HepG2 (cell line): ENCODE data around the gene NDUFB10.

ENCODE experiments used
- CBFB ChIP-seq: sonication (generic); formaldehyde crosslinking; IDR thresholded peaks from 2 replicates; pipeline ENCODE4 v1.4.0; 2020; ENCODE audit warnings: missing genetic modification reagents
- ELF4 ChIP-seq: sonication (generic); formaldehyde crosslinking; IDR thresholded peaks from 2 replicates; pipeline ENCODE4 v1.5.0; 2020; ENCODE audit warnings: missing genetic modification reagents, mild to moderate bottlenecking, moderate library complexity, borderline replicate concordance
- ERF ChIP-seq: IDR thresholded peaks from 2 replicates; pipeline ENCODE4 v1.6.1; 2018; ENCODE audit warnings: missing biosample characterization, missing genetic modification reagents
- HMG20B ChIP-seq: conservative IDR thresholded peaks from 2 replicates; pipeline ENCODE4 v1.6.1; 2016; ENCODE audit warnings: missing genetic modification reagents, missing compliant biosample characterization
- PCBP2 ChIP-seq: fragments of 200-400 bp; formaldehyde crosslinking; optimal IDR thresholded peaks from 2 replicates; pipeline ENCODE3; 2018; ENCODE audit warnings: low read length, low read depth; ENCODE audit not compliant: poor library complexity, severe bottlenecking
- POLR2AphosphoS5 ChIP-seq: IDR thresholded peaks from 2 replicates; pipeline ENCODE4 v1.6.1; 2012; ENCODE audit warnings: low read depth, low read length
- PTBP1 ChIP-seq: fragments of 200-400 bp; formaldehyde crosslinking; IDR thresholded peaks from 2 replicates; pipeline ENCODE4 v1.6.1; 2018; ENCODE audit warnings: low read length, low read depth; ENCODE audit not compliant: poor library complexity, severe bottlenecking
- SETDB1 ChIP-seq: sonication (generic); formaldehyde crosslinking; IDR thresholded peaks from 2 replicates; pipeline ENCODE4 v1.5.1; 2020; ENCODE audit warnings: missing genetic modification reagents, mild to moderate bottlenecking, borderline replicate concordance
- ZNF224 ChIP-seq: sonication (generic); formaldehyde crosslinking; IDR thresholded peaks from 2 replicates; pipeline ENCODE4 v1.5.0; 2020; ENCODE audit warnings: mild to moderate bottlenecking, missing genetic modification reagents
- ZNF468 ChIP-seq: sonication (generic); formaldehyde crosslinking; IDR thresholded peaks from 2 replicates; pipeline ENCODE4 v1.8.0; 2022; ENCODE audit warnings: mild to moderate bottlenecking, moderate library complexity, missing genetic modification reagents
- TF ChIP-seq, protein P1 (sequence below): sonication (generic); formaldehyde crosslinking; IDR thresholded peaks from 2 replicates; pipeline ENCODE4 v1.4.0; 2020; ENCODE audit warnings: mild to moderate bottlenecking, missing genetic modification reagents
- TF ChIP-seq, protein P2 (sequence below): sonication (generic); formaldehyde crosslinking; conservative IDR thresholded peaks from 2 replicates; pipeline ENCODE4 v1.4.0; 2020; ENCODE audit warnings: missing genetic modification reagents
- TF ChIP-seq, protein P3 (sequence below): sonication (generic); formaldehyde crosslinking; IDR thresholded peaks from 2 replicates; pipeline ENCODE4 v1.4.0; 2020; ENCODE audit warnings: missing genetic modification reagents

DNA sequence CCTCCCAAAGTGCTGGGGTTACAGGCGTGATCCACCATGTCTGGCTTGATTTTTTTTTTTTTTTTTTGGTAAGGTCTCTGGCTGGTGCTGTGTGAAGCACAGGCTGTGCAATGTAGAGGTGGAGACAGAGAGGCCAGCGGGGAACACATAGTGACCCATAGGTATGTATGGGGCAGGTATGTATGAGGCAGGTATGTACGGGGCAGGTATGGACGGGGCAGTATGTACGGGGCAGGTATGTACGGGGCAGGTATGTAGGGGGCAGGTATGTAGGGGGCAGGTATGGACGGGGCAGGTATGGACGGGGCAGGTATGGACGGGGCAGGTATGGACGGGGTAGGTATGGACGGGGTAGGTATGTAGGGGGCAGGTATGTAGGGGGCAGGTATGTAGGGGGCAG lies 9.8 kb upstream of the NDUFB10 start:
- TF ChIP-seq, protein P1, sequence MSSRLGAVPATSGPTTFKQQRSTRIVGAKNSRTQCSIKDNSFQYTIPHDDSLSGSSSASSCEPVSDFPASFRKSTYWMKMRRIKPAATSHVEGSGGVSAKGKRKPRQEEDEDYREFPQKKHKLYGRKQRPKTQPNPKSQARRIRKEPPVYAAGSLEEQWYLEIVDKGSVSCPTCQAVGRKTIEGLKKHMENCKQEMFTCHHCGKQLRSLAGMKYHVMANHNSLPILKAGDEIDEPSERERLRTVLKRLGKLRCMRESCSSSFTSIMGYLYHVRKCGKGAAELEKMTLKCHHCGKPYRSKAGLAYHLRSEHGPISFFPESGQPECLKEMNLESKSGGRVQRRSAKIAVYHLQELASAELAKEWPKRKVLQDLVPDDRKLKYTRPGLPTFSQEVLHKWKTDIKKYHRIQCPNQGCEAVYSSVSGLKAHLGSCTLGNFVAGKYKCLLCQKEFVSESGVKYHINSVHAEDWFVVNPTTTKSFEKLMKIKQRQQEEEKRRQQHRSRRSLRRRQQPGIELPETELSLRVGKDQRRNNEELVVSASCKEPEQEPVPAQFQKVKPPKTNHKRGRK (CRISPR knock-in tag): no peak
- no peak for TF ChIP-seq HMG20B (CRISPR knock-in tag)
- TF ChIP-seq, protein P2, sequence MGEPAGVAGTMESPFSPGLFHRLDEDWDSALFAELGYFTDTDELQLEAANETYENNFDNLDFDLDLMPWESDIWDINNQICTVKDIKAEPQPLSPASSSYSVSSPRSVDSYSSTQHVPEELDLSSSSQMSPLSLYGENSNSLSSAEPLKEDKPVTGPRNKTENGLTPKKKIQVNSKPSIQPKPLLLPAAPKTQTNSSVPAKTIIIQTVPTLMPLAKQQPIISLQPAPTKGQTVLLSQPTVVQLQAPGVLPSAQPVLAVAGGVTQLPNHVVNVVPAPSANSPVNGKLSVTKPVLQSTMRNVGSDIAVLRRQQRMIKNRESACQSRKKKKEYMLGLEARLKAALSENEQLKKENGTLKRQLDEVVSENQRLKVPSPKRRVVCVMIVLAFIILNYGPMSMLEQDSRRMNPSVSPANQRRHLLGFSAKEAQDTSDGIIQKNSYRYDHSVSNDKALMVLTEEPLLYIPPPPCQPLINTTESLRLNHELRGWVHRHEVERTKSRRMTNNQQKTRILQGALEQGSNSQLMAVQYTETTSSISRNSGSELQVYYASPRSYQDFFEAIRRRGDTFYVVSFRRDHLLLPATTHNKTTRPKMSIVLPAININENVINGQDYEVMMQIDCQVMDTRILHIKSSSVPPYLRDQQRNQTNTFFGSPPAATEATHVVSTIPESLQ: no peak
- TF ChIP-seq ERF (CRISPR knock-in tag): no peak
- TF ChIP-seq, protein P3, sequence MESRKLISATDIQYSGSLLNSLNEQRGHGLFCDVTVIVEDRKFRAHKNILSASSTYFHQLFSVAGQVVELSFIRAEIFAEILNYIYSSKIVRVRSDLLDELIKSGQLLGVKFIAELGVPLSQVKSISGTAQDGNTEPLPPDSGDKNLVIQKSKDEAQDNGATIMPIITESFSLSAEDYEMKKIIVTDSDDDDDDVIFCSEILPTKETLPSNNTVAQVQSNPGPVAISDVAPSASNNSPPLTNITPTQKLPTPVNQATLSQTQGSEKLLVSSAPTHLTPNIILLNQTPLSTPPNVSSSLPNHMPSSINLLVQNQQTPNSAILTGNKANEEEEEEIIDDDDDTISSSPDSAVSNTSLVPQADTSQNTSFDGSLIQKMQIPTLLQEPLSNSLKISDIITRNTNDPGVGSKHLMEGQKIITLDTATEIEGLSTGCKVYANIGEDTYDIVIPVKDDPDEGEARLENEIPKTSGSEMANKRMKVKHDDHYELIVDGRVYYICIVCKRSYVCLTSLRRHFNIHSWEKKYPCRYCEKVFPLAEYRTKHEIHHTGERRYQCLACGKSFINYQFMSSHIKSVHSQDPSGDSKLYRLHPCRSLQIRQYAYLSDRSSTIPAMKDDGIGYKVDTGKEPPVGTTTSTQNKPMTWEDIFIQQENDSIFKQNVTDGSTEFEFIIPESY (CRISPR knock-in tag): no peak
- TF ChIP-seq PCBP2: no peak
- TF ChIP-seq ZNF468: no peak
- TF ChIP-seq ELF4 (CRISPR knock-in tag): no peak
- TF ChIP-seq PTBP1: no peak
- no peak for TF ChIP-seq CBFB (CRISPR knock-in tag)
- TF ChIP-seq ZNF224 (CRISPR knock-in tag): no peak
- TF ChIP-seq SETDB1: no peak
- no peak for TF ChIP-seq POLR2AphosphoS5
